Activated naive CD8-positive, alpha-beta T cell (primary cell): Measurements from ENCODE around the gene GPR55.
A peak's percentile ranks its signal among the peaks of the same experiment; 100 is the strongest.
"Not testable (repeated sequence)": the region's sequence is repeated elsewhere in the genome, so short reads cannot be mapped to it uniquely, and the experiment has no call there.

Experiments used
- H3K27ac Mint-ChIP-seq: one replicate; pipeline ENCODE4 v1.8.0; 2021; ENCODE audit warnings: mixed read lengths
- H3K27me3 Mint-ChIP-seq: one replicate; pipeline ENCODE4 v1.8.0; 2021; ENCODE audit warnings: mixed read lengths
- H3K36me3 Mint-ChIP-seq: one replicate; pipeline ENCODE4 v1.8.0; 2021; ENCODE audit warnings: mixed read lengths
- H3K4me1 Mint-ChIP-seq: one replicate; pipeline ENCODE4 v1.8.0; 2021; ENCODE audit warnings: low read depth, mixed read lengths
- H3K4me3 Mint-ChIP-seq: one replicate; pipeline ENCODE4 v1.8.0; 2021; ENCODE audit warnings: mild to moderate bottlenecking, mixed read lengths
- H3K9me3 Mint-ChIP-seq: one replicate; pipeline ENCODE4 v1.8.0; 2021; ENCODE audit warnings: low read depth, mixed read lengths

Gene GPR55, protein sequence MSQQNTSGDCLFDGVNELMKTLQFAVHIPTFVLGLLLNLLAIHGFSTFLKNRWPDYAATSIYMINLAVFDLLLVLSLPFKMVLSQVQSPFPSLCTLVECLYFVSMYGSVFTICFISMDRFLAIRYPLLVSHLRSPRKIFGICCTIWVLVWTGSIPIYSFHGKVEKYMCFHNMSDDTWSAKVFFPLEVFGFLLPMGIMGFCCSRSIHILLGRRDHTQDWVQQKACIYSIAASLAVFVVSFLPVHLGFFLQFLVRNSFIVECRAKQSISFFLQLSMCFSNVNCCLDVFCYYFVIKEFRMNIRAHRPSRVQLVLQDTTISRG

DNA sequence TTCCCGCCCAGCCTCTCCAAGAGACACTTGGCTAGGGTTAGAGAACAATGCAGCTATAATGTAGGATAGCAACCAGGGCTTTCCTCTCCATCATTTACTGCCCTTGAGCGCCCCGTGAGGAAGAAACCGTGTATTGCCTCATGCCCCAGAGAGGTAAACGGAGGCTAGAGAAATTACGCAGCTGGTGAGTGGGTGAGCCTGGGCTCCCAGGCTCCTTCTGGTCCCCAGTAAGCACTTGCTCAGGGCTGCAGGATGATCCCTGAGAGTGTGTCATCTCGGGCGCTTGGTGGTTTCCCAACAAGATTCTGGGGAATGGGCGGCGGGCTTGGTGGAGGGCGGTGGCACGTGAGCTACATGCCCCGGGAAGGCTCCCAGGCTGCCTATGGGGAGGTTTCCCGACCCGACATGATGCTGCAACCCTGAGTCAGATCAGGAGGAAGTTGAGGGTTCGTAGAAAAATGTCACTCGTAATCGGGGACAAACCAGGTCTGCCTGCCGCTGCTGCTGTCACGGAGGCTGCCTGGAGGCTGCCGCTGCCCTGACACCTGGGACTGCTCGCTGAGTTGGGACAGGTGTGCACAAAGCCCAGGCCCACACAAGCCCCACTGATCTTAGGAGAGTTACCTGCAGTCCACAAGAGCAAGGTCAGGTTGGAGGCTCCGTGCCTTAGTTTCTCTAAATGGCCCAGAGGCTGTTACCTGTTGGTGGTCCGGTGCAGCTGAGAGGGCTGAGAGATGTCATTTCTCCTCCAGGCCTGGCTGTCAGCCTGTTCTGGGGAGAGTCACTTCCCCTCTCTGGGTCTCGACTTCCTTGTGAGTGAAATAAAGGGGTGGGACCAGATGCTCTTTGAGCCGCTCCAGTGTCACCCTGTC lies at the start of gene GPR55:
Gene GPR55, minus strand, starts transcription at position 773 of the 872 bp plus-strand sequence. CDS start 14,280 bp downstream, outside the sequence.
- Mint-ChIP-seq H3K4me3 (peak within 1 kb of the TSS; percentile 87), H3K36me3 (peaks cover 5% of the 10 kb centered on the region), H3K27ac (peak within 1 kb of the TSS; percentile 98), H3K27me3 (no peaks in the 10 kb centered on the region), H3K4me1 (peaks cover 72% of the 10 kb centered on the region), H3K9me3 (no peaks in the 10 kb centered on the region)

DNA sequence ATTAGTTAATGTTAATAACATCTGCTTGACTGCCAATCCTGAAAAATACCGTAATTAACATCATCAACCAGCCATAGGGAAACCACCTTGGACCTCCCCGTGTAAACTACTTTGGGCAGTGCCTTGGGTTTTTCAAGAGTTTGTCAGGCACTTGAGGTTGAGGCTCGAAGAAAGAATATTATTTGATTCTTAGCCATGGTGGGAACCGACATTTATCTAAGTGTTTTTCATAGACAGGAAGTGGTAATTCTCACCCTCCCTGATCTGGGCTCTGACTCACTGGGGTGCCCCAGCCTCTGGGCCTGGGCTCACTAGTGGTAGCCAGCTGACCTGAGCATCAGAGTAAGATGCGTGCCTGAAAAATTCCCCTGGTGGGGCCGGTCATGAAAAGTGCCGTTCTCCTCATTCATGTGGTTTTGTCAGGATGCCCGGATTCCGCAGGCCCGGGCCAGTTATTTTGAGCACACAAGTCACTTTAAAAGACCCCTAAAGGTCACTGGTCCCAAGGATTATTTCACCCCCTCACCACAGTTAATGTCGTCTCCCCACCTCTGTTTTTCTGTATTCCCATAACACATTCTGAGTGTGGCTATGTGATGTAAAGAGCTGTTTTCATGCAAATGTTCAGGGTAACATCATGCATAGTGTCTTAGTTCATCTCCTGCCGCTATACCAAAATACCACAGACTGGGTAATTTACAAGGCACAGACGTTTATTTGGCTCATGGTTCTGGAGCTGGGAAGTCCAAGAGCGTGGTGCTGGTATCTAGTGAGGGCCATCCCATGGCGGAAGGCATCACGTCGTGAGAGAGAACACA lies 49.3 kb upstream of the GPR55 start:
- peaks cover 3% of the 10 kb centered on the region for H3K9me3 Mint-ChIP-seq
- H3K36me3 Mint-ChIP-seq = no peaks in the 10 kb centered on the region
- peak overlapping the region; percentile 99 for H3K27ac Mint-ChIP-seq
- no peaks in the 10 kb centered on the region for H3K27me3 Mint-ChIP-seq
- peaks cover 58% of the 10 kb centered on the region for H3K4me1 Mint-ChIP-seq
- peak overlapping the region; percentile 78 for H3K4me3 Mint-ChIP-seq

DNA sequence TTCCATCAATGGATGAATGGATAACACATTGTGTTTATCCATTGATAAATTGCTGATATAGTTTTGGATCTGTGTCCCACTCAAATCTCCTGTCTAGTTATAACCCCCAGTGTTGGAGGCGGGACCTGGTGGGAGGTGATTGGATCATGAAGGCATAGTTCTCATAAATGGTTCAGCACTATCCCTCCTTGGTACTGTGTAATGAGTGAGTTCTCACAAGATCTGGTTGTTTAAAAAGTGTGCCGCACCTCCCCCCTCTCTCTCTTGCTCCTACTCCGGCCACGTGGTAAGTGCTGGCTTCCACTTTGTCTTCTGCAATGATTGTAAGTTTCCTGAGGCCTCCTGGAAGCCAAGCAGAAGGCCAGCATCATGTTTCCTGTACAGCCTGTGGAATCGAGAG lies 47.0 kb upstream of the GPR55 start:
- H3K36me3 Mint-ChIP-seq = peaks cover 2% of the 10 kb centered on the region
- H3K4me3 Mint-ChIP-seq = no peak overlapping the region
- peaks cover 49% of the 10 kb centered on the region for H3K4me1 Mint-ChIP-seq
- peaks cover 3% of the 10 kb centered on the region for H3K9me3 Mint-ChIP-seq
- no peak overlapping the region for H3K27ac Mint-ChIP-seq
- H3K27me3 Mint-ChIP-seq = no peaks in the 10 kb centered on the region

DNA sequence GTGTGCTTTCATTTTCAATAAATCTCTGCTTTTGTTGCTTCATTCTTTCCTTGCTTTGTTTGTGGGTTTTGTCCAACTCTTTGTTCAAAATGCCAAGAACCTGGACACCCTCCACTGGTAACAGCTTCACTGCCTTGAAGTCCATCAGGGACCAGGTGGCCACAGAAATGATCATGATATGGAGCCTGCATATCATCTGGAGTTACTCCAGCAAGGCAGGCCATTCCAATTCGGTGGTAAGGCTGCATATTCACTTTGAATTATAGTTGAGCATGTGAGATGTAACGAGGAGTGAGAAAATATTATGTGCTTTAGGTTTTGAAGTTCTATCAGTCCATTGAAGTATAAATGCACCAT lies 44.6 kb upstream of the GPR55 start:
- Mint-ChIP-seq H3K27me3 (no peaks in the 10 kb centered on the region), H3K9me3 (peaks cover 2% of the 10 kb centered on the region), H3K36me3 (peaks cover 2% of the 10 kb centered on the region), H3K4me1 (peaks cover 28% of the 10 kb centered on the region), H3K27ac (no peak overlapping the region), H3K4me3 (no peak overlapping the region)

DNA sequence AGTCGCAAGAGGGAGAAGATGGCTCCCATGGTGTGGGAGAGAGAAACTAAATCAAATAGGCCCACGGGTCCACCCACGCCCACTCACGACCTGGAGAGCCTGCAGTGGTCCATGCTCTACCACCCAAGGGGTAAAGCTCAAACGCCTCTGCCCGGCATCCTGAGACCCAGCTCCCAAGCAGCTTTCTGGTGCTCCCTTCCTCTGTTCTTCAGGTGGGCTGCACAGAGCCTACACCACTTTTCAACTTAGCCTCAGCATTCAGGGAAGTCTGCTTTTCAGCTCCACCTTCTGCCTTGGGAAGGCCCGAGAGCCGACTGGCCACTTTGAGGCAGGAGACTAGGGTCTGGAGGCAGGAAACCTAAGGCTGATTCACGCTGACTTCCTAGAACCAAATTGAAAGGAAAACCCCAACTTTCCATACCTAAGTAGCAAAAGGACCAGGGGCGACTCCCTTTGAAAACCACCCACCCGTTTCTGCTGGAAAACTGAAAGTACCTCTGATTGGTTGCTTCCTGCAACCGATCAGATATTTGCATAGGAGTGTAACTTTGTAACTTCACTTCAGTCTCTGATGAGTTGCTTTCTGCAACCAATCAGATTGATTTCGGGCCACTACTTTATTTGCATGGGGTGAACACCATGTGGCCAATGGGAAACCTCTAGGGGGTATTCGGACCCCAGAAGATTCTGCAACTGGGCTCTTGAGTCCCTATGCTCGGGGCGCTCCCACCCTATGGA lies 44.0 kb upstream of the GPR55 start:
- H3K27me3 Mint-ChIP-seq = no peaks in the 10 kb centered on the region
- H3K27ac Mint-ChIP-seq = no peak overlapping the region
- no peaks in the 10 kb centered on the region for H3K9me3 Mint-ChIP-seq
- H3K36me3 Mint-ChIP-seq = peaks cover 2% of the 10 kb centered on the region
- no peak overlapping the region for H3K4me3 Mint-ChIP-seq
- H3K4me1 Mint-ChIP-seq = peaks cover 23% of the 10 kb centered on the region

DNA sequence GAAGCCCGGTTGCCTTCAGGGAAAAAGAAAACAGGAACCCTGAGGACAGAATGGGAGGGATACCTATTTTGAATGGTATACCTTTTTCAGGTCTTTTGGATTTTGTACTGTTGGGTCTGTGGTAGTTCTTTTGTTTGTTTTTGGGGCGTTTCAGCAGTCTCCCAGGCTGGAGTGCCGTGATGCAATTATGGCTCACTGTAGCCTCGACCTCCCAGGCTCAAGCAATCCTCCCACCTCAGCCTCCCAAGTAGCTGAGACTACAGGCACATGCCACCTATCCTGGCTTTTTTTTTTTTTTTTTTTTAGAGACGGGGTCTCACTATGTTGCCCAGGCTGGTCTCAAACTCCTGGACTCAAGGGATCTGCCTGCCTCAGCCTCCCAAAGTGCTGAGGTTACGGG lies 43.3 kb upstream of the GPR55 start:
- peaks cover 15% of the 10 kb centered on the region for H3K4me1 Mint-ChIP-seq
- H3K36me3 Mint-ChIP-seq, H3K4me3 Mint-ChIP-seq, H3K9me3 Mint-ChIP-seq, H3K27ac Mint-ChIP-seq, H3K27me3 Mint-ChIP-seq: not testable (repeated sequence)

DNA sequence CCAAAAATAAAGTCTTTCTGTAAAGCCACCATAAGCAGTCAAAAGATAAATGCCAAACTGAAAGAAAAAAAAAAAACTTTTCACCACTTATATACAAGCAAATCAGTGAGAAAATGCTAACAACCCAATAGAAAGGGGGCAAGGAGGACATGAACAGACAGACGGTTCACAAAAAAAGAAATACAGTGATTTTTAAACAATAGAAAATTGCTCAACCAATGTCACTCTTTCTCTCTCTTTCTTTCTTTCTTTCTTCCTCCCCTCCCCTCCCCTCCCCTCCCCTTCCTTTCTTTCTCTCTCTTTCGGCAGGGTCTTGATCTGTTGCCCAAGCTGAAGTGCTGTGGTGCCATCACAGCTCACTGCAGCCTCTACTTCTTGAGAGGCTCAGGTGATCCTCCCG lies 42.1 kb upstream of the GPR55 start:
- H3K36me3 Mint-ChIP-seq = peaks cover 2% of the 10 kb centered on the region
- H3K27ac Mint-ChIP-seq = no peak overlapping the region
- peaks cover 9% of the 10 kb centered on the region for H3K4me1 Mint-ChIP-seq
- H3K4me3 Mint-ChIP-seq = no peak overlapping the region
- no peaks in the 10 kb centered on the region for H3K9me3 Mint-ChIP-seq
- no peaks in the 10 kb centered on the region for H3K27me3 Mint-ChIP-seq

DNA sequence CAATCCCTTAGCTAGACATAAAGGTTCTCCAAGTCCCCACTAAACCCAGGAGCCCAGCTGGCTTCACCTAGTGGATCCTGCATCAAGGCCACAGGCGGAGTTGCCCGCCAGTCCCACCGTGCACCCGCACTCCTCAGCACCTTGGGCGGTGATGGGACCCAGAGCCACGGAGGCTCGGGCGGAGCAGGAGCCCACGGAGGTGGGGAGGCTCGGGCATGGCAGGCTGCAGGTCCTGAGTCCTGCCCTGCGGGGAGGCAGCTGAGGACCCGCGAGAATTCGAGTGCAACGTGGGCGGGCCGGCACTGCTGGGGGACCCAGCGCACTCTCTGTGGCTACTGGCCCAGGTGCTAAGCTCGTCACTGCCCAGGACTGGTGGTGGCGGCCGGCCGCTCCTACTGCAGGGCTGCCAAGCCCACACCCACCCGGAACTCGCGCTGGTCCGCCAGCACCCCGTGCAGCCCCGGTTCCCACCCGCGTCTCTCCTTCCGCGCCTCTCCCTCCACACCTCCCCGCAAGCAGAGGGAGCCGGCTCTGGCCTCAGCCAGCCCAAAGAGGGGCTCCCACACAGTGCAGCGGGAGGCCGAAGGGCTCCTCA lies 39.2 kb upstream of the GPR55 start:
- Mint-ChIP-seq H3K4me1 (peaks cover 2% of the 10 kb centered on the region), H3K36me3 (peaks cover 2% of the 10 kb centered on the region), H3K27me3 (peaks cover 1% of the 10 kb centered on the region), H3K9me3 (no peaks in the 10 kb centered on the region), H3K27ac (no peak overlapping the region), H3K4me3 (no peak overlapping the region)

DNA sequence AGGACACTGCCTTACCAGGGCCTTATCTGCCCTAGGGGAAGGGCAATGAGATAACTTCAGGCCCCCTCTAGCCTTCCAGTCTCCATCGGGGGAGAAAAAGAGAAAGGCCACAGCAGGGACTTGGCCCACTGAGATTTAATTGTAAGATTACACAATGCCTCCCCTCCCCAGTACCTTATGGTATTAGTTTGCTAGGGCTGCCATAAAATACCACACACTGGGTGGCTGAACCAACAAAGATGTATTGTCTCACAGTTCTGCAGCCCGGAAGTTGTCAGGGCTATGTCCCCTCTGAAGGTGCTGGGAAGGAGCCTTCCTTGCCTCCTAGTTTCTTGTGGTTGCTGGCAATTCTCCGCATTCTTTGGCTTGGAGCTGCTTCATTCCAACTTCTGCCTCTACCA lies 36.0 kb upstream of the GPR55 start:
- no peak overlapping the region for H3K4me3 Mint-ChIP-seq
- no peak overlapping the region for H3K27ac Mint-ChIP-seq
- peaks cover 7% of the 10 kb centered on the region for H3K27me3 Mint-ChIP-seq
- H3K36me3 Mint-ChIP-seq = no peaks in the 10 kb centered on the region
- H3K4me1 Mint-ChIP-seq = peaks cover 21% of the 10 kb centered on the region
- H3K9me3 Mint-ChIP-seq = no peaks in the 10 kb centered on the region

DNA sequence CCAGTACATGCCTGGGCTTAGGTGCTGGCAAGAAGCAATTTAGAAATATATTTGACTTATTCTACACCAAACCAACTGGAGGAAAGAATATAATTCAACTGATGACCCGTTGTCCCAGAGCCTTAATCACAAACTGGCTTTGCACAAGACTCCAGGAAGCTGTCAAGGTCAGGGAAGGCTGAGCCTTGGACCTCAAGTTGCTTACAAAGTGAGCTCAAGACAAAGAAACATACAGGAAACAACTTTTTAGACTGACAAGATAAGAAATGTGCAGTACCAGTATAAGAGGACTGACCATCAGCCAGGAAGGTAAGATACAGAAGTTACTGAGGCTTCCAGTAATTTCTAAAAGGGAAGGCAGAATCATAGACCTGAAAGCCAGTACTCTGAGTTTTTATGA lies 35.0 kb upstream of the GPR55 start:
- Mint-ChIP-seq H3K4me3 (no peak overlapping the region), H3K36me3 (no peaks in the 10 kb centered on the region), H3K27ac (no peak overlapping the region), H3K27me3 (peaks cover 7% of the 10 kb centered on the region), H3K4me1 (peaks cover 26% of the 10 kb centered on the region), H3K9me3 (no peaks in the 10 kb centered on the region)

DNA sequence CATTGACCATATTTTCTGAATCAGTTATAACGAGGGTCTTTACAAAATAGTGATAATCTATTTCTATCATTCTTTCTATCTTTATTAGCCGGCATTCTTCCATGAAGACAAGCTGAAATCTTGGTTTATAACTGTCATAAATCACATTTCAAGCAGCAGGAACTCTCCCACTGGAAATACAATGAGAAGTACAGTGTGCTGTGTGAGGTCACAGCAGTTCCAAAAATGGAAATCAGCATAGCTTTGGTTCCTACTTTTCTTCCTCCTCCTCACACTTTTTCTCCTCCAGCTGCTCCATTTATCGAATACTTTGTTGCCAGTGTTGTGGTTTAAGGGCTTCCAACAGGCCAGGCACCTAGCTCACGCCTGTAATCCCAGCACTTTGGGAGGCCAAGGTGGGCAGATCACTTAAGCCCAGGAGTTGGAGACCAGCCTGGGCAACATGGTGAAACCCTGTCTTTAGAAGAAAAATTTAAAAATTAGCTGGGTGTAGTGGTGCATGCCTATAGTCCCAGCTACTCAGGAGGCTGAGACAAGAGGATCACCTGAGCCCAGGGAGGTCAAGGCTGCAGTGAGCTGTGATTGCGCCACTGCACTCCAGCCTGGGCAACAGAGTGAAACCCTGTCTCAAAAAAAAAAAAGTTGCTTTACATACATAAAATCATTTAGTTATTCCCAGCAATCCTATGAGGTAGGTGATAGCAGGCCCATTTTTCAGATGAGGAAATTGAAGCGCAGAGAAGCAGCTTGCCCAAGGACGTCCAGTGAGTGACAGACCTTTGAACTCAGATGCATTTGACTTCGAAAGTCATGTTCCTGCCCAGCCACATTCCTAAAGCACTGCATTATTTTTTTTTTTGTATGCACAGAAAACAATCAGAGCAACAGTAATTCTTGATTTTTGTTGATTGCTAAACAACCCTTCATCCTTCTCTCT lies 34.0 kb upstream of the GPR55 start:
- Mint-ChIP-seq H3K27me3 (peaks cover 7% of the 10 kb centered on the region), H3K4me3 (peak overlapping the region; percentile 56), H3K4me1 (peaks cover 29% of the 10 kb centered on the region), H3K27ac (no peak overlapping the region), H3K36me3 (no peaks in the 10 kb centered on the region), H3K9me3 (no peaks in the 10 kb centered on the region)

DNA sequence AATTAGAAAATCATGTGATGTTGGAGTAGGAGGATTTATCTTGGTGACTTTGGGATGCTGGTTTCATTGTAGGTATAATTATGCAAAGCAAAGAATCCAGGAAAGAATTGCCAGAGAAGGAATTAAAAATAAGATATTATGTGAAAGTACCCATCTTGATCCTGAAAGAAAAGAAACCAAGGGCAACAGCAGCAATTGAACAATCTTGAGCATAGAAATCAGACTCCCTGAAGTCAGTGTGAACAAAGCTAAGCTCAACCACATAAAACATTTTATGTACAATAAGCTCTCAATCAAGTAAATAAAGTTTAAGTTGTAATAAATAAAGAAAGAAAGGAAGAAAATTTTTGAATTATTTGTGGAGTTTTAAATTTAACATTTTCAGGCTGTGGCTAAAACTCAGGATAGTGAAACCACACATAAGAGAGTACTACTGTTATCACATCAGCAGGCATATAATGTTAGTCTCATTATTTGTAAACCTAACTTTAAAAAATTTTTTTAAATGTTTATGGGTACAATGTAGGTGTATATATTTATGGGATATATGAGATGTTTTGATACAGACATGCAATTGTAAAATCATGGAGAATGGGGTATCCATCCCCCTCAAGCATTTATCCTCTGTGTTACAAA lies 32.8 kb upstream of the GPR55 start:
- peaks cover 7% of the 10 kb centered on the region for H3K27me3 Mint-ChIP-seq
- H3K4me1 Mint-ChIP-seq = peaks cover 29% of the 10 kb centered on the region
- H3K9me3 Mint-ChIP-seq = no peaks in the 10 kb centered on the region
- no peaks in the 10 kb centered on the region for H3K36me3 Mint-ChIP-seq
- peak overlapping the region; percentile 87 for H3K27ac Mint-ChIP-seq
- H3K4me3 Mint-ChIP-seq = peak overlapping the region; percentile 92
